ACC112 (cell line): ENCODE measurements around the gene COLEC11.

Source experiments
- H2AFZ ChIP-seq: fragments of 200-600 bp; sonication (generic); one replicate; pipeline ENCODE4 v1.6.0; 2017; ENCODE audit warnings: antibody characterized with exemption, low read length; ENCODE audit not compliant: unreplicated experiment
- H3K27ac ChIP-seq: fragments of 200-600 bp; sonication (generic); 2 replicates; pipeline ENCODE4 v1.5.1; 2014; ENCODE audit warnings: low read depth, mild to moderate bottlenecking, antibody characterized with exemption, low read length, moderate library complexity
- H3K27me3 ChIP-seq: fragments of 200-600 bp; sonication (generic); 2 replicates; pipeline ENCODE4 v1.6.1; 2014; ENCODE audit warnings: mild to moderate bottlenecking, antibody characterized with exemption, low read length, moderate library complexity, mixed read lengths; ENCODE audit not compliant: insufficient read depth
- H3K36me3 ChIP-seq: fragments of 200-600 bp; sonication (generic); 2 replicates; pipeline ENCODE4 v1.6.1; 2016; ENCODE audit warnings: mild to moderate bottlenecking, antibody characterized with exemption, low read length, moderate library complexity, mixed read lengths; ENCODE audit not compliant: insufficient read depth
- H3K4me1 ChIP-seq: fragments of 200-600 bp; sonication (generic); one replicate; pipeline ENCODE4 v1.6.1; 2016; ENCODE audit warnings: low read length, mixed read lengths; ENCODE audit not compliant: insufficient read depth, unreplicated experiment, control insufficient read depth
- H3K4me3 ChIP-seq: fragments of 200-600 bp; sonication (generic); 2 replicates; pipeline ENCODE4 v1.5.1; 2014; ENCODE audit warnings: mild to moderate bottlenecking, low read depth, low read length
- H3K79me2 ChIP-seq: fragments of 200-600 bp; sonication (generic); one replicate; pipeline ENCODE4 v1.6.0; 2016; ENCODE audit warnings: low read length; ENCODE audit not compliant: control insufficient read depth, unreplicated experiment, insufficient read depth

The COLEC11 gene

GRCh38 chr2:3647831-3648651 is 53.1 kb downstream of the COLEC11 start:
- H2AFZ ChIP-seq = no peak overlapping the region
- no peak overlapping the region for H3K4me3 ChIP-seq
- no peaks in the 10 kb centered on the region for H3K36me3 ChIP-seq
- H3K79me2 ChIP-seq = no peaks in the 10 kb centered on the region
- no peak overlapping the region for H3K27ac ChIP-seq
- peaks cover 4% of the 10 kb centered on the region for H3K4me1 ChIP-seq
- no peaks in the 10 kb centered on the region for H3K27me3 ChIP-seq

- peaks cover 4% of the 10 kb centered on the region for H3K4me1 ChIP-seq
- no peak overlapping the region for H3K27ac ChIP-seq
- H3K79me2 ChIP-seq = no peaks in the 10 kb centered on the region
- H2AFZ ChIP-seq = no peak overlapping the region
- H3K4me3 ChIP-seq = no peak overlapping the region
- no peaks in the 10 kb centered on the region for H3K27me3 ChIP-seq
- H3K36me3 ChIP-seq = no peaks in the 10 kb centered on the region
Measured at GRCh38 chr2:3648652-3649177, 53.8 kb downstream of the COLEC11 start.

GRCh38 chr2:3649581-3649980 is 54.7 kb downstream of the COLEC11 start:
- Histone ChIP-seq H3K27me3 (no peaks in the 10 kb centered on the region), H3K36me3 (no peaks in the 10 kb centered on the region), H3K27ac (no peak overlapping the region), H3K79me2 (no peaks in the 10 kb centered on the region), H2AFZ (no peak overlapping the region), H3K4me3 (no peak overlapping the region), H3K4me1 (peaks cover 4% of the 10 kb centered on the region)

GRCh38 chr2:3650140-3650920 is 55.4 kb downstream of the COLEC11 start:
- Histone ChIP-seq H3K4me3 (peak overlapping the region; percentile 48; the same call in 1 of the 2 replicates), H3K36me3 (no peaks in the 10 kb centered on the region), H3K4me1 (peaks cover 4% of the 10 kb centered on the region), H3K27me3 (no peaks in the 10 kb centered on the region), H2AFZ (no peak overlapping the region), H3K27ac (no peak overlapping the region), H3K79me2 (no peaks in the 10 kb centered on the region)

- Histone ChIP-seq H3K4me3 (peak overlapping the region; percentile 67), H3K36me3 (no peaks in the 10 kb centered on the region), H3K79me2 (no peaks in the 10 kb centered on the region), H2AFZ (peak overlapping the region; percentile 81), H3K4me1 (peaks cover 4% of the 10 kb centered on the region), H3K27ac (no peak overlapping the region), H3K27me3 (no peaks in the 10 kb centered on the region)
Measured at GRCh38 chr2:3651691-3652648, 57.1 kb downstream of the COLEC11 start.

- Histone ChIP-seq H3K4me3 (no peak overlapping the region), H3K4me1 (peaks cover 4% of the 10 kb centered on the region), H2AFZ (no peak overlapping the region), H3K36me3 (no peaks in the 10 kb centered on the region), H3K79me2 (no peaks in the 10 kb centered on the region), H3K27me3 (no peaks in the 10 kb centered on the region), H3K27ac (no peak overlapping the region)
Measured at GRCh38 chr2:3652896-3653625, 58.1 kb downstream of the COLEC11 start.

- Histone ChIP-seq H3K79me2 (no peaks in the 10 kb centered on the region), H2AFZ (no peak overlapping the region), H3K4me1 (peaks cover 4% of the 10 kb centered on the region), H3K27me3 (no peaks in the 10 kb centered on the region), H3K36me3 (no peaks in the 10 kb centered on the region), H3K27ac (no peak overlapping the region), H3K4me3 (no peak overlapping the region)
Measured at GRCh38 chr2:3654011-3654410, 59.1 kb downstream of the COLEC11 start.

- Histone ChIP-seq H2AFZ (no peak overlapping the region), H3K4me1 (peaks cover 4% of the 10 kb centered on the region), H3K27ac (no peak overlapping the region), H3K4me3 (no peak overlapping the region), H3K36me3 (no peaks in the 10 kb centered on the region), H3K27me3 (no peaks in the 10 kb centered on the region), H3K79me2 (no peaks in the 10 kb centered on the region)
Measured at GRCh38 chr2:3654531-3655225, 59.8 kb downstream of the COLEC11 start.

GRCh38 chr2:3655871-3656761 is 61.2 kb downstream of the COLEC11 start:
- Histone ChIP-seq H2AFZ (no peak overlapping the region), H3K4me3 (no peak overlapping the region), H3K27me3 (no peaks in the 10 kb centered on the region), H3K36me3 (no peaks in the 10 kb centered on the region), H3K4me1 (no peaks in the 10 kb centered on the region), H3K79me2 (no peaks in the 10 kb centered on the region), H3K27ac (no peak overlapping the region)
